ENCODE data around the gene SCGB1C2.

DNA sequence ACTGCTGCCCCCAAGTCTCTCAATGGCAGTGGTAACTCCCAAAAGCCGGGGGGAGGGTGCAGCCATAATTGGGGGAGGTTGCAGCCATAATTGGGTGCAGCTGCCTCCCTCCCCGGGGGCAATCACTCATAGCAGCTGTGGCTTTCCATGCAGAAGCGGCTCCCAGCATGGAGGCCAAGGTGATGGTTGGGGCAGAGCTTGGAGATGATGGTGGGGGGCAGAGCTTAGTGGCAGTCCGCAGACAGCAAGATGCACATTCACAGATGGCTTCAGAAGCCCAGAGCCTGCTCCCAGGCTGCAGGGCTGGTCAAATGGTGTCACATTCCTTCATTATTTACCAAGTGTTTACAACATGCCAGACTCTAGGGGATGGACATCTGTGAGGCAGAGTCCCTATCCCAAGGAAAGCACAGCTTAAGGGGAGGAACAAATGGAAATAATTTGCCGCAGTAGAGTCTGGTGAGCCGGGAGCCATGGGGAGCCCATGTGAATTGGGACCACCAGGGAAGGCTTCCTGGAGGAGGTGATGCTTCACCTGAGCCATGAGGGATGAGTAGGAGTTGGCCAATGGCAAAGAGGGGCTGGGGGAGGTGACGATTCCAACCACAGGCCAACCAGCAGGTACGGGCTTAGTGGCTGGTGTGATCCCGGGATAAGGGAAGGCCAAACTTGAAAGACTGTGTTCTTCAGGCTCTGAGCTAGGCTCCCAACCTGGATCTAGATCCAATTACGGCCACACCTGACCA, 36.0 kb downstream of the SCGB1C2 start:
- TF ChIP-seq, protein P1, sequence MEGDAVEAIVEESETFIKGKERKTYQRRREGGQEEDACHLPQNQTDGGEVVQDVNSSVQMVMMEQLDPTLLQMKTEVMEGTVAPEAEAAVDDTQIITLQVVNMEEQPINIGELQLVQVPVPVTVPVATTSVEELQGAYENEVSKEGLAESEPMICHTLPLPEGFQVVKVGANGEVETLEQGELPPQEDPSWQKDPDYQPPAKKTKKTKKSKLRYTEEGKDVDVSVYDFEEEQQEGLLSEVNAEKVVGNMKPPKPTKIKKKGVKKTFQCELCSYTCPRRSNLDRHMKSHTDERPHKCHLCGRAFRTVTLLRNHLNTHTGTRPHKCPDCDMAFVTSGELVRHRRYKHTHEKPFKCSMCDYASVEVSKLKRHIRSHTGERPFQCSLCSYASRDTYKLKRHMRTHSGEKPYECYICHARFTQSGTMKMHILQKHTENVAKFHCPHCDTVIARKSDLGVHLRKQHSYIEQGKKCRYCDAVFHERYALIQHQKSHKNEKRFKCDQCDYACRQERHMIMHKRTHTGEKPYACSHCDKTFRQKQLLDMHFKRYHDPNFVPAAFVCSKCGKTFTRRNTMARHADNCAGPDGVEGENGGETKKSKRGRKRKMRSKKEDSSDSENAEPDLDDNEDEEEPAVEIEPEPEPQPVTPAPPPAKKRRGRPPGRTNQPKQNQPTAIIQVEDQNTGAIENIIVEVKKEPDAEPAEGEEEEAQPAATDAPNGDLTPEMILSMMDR (conservative IDR thresholded peaks at IDR 0.05) = no peak
- TF ChIP-seq ZFX (IDR thresholded peaks at IDR 0.05) = no peak
